NB4 (cell line): ENCODE measurements around the gene ZFHX2.

Experiments used
- DNase-seq: peaks from one replicate; pipeline ENCODE4 v3.0.0; 2010; ENCODE audit warnings: low read depth
- H3K4me3 ChIP-seq: one replicate; pipeline ENCODE4 v1.5.1; 2011; ENCODE audit warnings: mild to moderate bottlenecking, low read depth, low read length, moderate library complexity
- CTCF ChIP-seq: IDR thresholded peaks from one replicate; pipeline ENCODE4 v1.5.1; 2012; ENCODE audit warnings: low read depth, low read length
- MAX ChIP-seq: IDR thresholded peaks from 2 replicates; pipeline ENCODE4 v1.6.1; 2011; ENCODE audit warnings: low read depth, low read length
- MYC ChIP-seq: IDR thresholded peaks from 2 replicates; pipeline ENCODE4 v1.6.1; 2011; ENCODE audit warnings: low read depth, low read length
- POLR2A ChIP-seq: IDR thresholded peaks from 2 replicates; pipeline ENCODE4 v1.6.1; 2011; ENCODE audit warnings: mild to moderate bottlenecking; ENCODE audit not compliant: insufficient read length; ENCODE audit errors: extremely low read depth

Gene ZFHX2

DNA sequence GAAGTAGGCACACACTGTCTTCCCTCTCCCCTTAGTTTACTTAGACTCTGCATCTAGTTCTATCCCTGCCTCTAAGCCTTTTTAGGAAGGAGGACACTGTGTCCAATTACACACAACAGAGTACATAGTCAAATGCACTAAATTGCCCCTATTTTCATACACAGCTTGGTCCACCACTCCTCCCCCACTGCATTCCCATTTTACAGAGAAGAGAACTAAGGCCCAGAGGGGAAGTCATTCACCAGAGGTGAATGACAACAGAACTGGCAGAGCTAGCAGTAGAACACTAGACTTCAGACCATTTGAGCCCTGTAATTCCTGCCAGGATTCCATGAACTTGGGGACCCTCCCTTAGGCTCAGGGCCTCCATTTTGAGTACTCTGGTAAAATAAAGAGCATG lies 28.2 kb upstream of the ZFHX2 start:
- no peak for TF ChIP-seq POLR2A
- TF ChIP-seq MYC = no peak
- no peak for TF ChIP-seq CTCF
- TF ChIP-seq MAX = no peak
- no peak for DNase-seq

DNA sequence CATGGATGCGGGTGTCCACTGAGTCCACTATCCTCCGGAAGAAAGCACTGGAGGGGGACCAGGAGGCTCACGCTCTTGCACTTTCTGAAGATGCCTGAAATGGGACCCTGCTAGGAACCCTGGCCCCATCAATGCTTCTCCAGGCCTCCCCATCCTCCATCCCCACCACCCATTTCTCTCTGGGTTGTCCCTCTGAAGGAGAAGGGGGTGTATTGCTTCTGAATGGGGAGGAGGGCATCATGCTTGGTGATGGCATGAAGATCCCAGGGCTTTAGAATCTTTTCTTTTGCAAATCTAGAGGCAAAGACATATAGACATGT lies 27.7 kb upstream of the ZFHX2 start:
- H3K4me3 ChIP-seq = no peak overlapping the region
- no peak for DNase-seq
- TF ChIP-seq CTCF (no peak), POLR2A (no peak), MAX (no peak), MYC (no peak)

More for the DNA sequence above, 28.2 kb upstream of the ZFHX2 start:
- no peak overlapping the region for H3K4me3 ChIP-seq

DNA sequence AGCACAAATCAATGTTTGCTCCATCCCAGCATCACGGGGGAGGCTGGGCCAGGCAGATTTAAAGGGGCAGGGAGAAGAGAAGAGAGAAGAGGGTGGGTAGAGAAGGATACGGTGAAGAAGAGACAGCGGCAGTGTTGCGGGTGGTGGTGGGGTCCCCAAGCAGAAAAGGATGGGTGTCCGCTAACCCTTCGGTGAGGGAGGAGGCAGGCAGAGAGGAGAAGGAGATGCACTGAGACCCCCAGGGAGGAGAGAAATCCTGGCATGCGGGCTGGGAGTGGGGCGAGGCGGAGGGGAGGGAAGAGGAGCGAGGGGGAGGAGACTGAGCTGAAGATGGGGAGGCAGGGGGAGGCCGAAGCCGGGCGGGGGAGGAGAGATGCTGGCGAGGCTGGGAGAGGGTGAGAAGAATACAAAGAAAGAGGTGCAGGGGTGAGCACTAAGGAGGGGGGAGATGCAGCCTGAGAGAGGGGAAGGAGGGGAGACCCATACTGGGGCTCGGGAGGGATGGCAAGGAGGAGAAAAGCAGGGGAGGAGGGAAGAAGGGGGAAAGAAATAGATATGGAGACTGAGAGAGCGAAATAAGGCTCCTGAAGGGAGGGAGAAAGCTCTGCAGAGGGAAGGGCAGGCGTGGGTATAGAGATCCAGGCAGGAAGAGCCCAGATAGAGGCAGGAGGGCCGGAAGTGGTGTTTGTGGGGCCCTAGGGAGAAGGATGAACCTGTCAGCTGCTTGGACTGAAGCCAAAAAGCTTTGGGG lies 27.2 kb upstream of the ZFHX2 start, which contains the start of gene JPH4:
Gene JPH4, minus strand, starts transcription at position 231 of the 751 bp plus-strand sequence. CDS start 1,337 bp downstream, outside the sequence.
- no peak for DNase-seq
- H3K4me3 ChIP-seq = no peak within 1 kb of the TSS
- TF ChIP-seq MYC = no peak
- TF ChIP-seq CTCF = no peak
- TF ChIP-seq MAX = no peak
- no peak for TF ChIP-seq POLR2A

- DNase-seq = no peak
- TF ChIP-seq MAX (no peak), MYC (no peak), CTCF (no peak), POLR2A (no peak)
Measured at GRCh38 chr14:23577710-23578392, 26.3 kb upstream of the ZFHX2 start.

DNA sequence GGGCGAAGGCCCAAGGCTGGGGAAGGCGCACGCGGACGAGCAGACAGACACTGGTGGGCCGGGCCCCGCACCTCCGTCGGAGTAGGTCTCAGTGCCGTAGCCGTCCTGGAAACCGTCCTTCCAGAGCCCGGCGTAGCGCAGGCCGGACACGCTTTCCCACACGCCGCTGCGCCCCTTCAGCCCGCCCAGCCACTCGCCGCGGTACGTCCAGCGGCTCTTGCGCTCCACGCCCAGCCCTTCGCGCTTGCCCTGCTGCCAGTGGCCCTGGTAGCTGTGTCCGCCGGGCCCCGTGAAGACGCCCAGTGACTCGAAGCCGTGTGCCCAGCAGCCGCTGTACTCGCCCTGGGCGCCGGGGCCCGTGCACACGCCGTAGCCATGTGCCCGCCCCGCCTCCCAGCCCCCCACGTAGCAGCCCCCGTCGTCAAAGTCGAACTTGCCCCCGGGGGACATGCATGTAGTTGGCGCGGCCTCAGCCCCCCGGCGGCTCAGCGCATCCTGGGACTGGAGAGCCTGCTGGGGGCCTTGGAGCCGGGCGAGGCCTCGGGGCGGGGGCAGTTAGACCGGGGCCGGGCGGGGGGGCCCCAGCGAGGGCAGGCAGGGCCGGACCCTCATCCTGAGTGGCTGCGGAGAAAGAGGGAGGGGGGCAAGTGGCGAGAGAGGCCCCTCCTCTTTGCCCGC lies 25.6 kb upstream of the ZFHX2 start:
- DNase-seq = no peak
- no peak overlapping the region for H3K4me3 ChIP-seq
- TF ChIP-seq MYC = no peak
- TF ChIP-seq MAX = no peak
- no peak for TF ChIP-seq POLR2A
- TF ChIP-seq CTCF = no peak

More at GRCh38 chr14:23577710-23578392, 26.3 kb upstream of the ZFHX2 start:
- no peak overlapping the region for H3K4me3 ChIP-seq
